BLaER1 treated with 17β-estradiol and CSF1 and Interleukin-3, amounts not matched to agents 10 nM and 100 nM (cell line): ENCODE measurements around the gene FAM193B.

Experiments
- H3K27ac ChIP-seq, 11 experiments: shearing (Covaris generic); formaldehyde crosslinking; 2 replicates each; pipeline ENCODE4 v1.8.1; 2022
- H3K27me3 ChIP-seq, 11 experiments: shearing (Covaris generic); formaldehyde crosslinking; 2 replicates each; pipeline ENCODE4 v1.8.1; 2022
- H3K36me3 ChIP-seq, 11 experiments: shearing (Covaris generic); formaldehyde crosslinking; 2 replicates each; pipeline ENCODE4 v1.8.1; 2022
- H3K4me1 ChIP-seq, 10 experiments: shearing (Covaris generic); formaldehyde crosslinking; 2 replicates each; pipeline ENCODE4 v1.8.1; 2022
- H3K4me2 ChIP-seq, 11 experiments: shearing (Covaris generic); formaldehyde crosslinking; 2 replicates each; pipeline ENCODE4 v1.8.1; 2022
- H3K4me3 ChIP-seq, 10 experiments: shearing (Covaris generic); formaldehyde crosslinking; 2 replicates each; pipeline ENCODE4 v1.8.1; 2022
- H3K9ac ChIP-seq, 11 experiments: shearing (Covaris generic); formaldehyde crosslinking; 2 replicates each; pipeline ENCODE4 v1.8.1; 2022
- H3K9me3 ChIP-seq, 11 experiments: shearing (Covaris generic); formaldehyde crosslinking; replicated peaks in 1 of 11; 2 replicates each; pipeline ENCODE4 v1.8.1; 2022
- H4K20me1 ChIP-seq, 11 experiments: shearing (Covaris generic); formaldehyde crosslinking; 2 replicates each; pipeline ENCODE4 v1.8.1; 2022
- Cebpa-rat ChIP-seq, 11 experiments: shearing (Covaris generic); IDR thresholded peaks; 2 replicates each; pipeline ENCODE4 v1.8.1; 2022

Gene FAM193B

GRCh38 chr5:177520271-177520670 lies 34.1 kb downstream of the FAM193B start:
- peak overlapping the region in 2 of 10 experiments; percentile 37 to 41; a peak in 3 of 20 replicates for H3K4me3 ChIP-seq
- TF ChIP-seq Cebpa-rat (IDR thresholded peaks at IDR 0.05), result no peak
- H3K27me3 ChIP-seq, result no peaks in the 10 kb centered on the region
- H3K27ac ChIP-seq, result peak overlapping the region in 10 of 11 experiments; percentile 16 to 86 (median 74); a peak in 19 of 22 replicates
- peak overlapping the region in 10 of 11 experiments; percentile 74 to 92 (median 83); a peak in 19 of 22 replicates for H3K4me2 ChIP-seq
- peaks cover 63 to 73% (median 71%) of the 10 kb centered on the region in 11 experiments for H3K36me3 ChIP-seq
- no peaks in the 10 kb centered on the region for H3K9me3 ChIP-seq
- H3K4me1 ChIP-seq, result peaks cover 36 to 54% (median 47%) of the 10 kb centered on the region in 10 experiments
- H4K20me1 ChIP-seq, result peaks cover 2 to 57% (median 21%) of the 10 kb centered on the region in 11 experiments; a peak in 13 of 22 replicates
- peak overlapping the region in 10 of 11 experiments; percentile 38 to 78 (median 64); a peak in 16 of 22 replicates for H3K9ac ChIP-seq

- H3K4me3 ChIP-seq, result peak overlapping the region in 5 of 10 experiments; percentile 13 to 39 (median 24); a peak in 6 of 20 replicates
- peak overlapping the region; percentile 56 to 92 (median 83) for H3K4me2 ChIP-seq
- peak overlapping the region in 9 of 11 experiments; percentile 50 to 86 (median 76); a peak in 17 of 22 replicates for H3K27ac ChIP-seq
- H4K20me1 ChIP-seq, result peaks cover 0 to 57% (median 19%) of the 10 kb centered on the region in 11 experiments; a peak in 14 of 22 replicates
- H3K9ac ChIP-seq, result peak overlapping the region; percentile 4 to 78 (median 64); a peak in 18 of 22 replicates
- peaks cover 43 to 61% (median 53%) of the 10 kb centered on the region in 10 experiments for H3K4me1 ChIP-seq
- peaks cover 63 to 73% (median 71%) of the 10 kb centered on the region in 11 experiments for H3K36me3 ChIP-seq
- TF ChIP-seq Cebpa-rat (IDR thresholded peaks at IDR 0.05), result no peak
- no peaks in the 10 kb centered on the region for H3K27me3 ChIP-seq
- H3K9me3 ChIP-seq, result no peaks in the 10 kb centered on the region
These were observed 34.7 kb downstream of the FAM193B start for GRCh38 chr5:177519463-177520235.

GRCh38 chr5:177516601-177517568 lies 37.5 kb downstream of the FAM193B start, which contains the start of gene DDX41:
Gene DDX41, minus strand, starts transcription at chr5:177516961. Its CDS starts 16 bp downstream, at chr5:177516945.
- H3K27ac ChIP-seq, result peak within 1 kb of the TSS; percentile 72 to 100 (median 95)

GRCh38 chr5:177515580-177515979 lies 38.8 kb downstream of the FAM193B start:
- peak overlapping the region in 10 of 11 experiments; percentile 72 to 100 (median 97); a peak in 20 of 22 replicates for H3K27ac ChIP-seq

More at GRCh38 chr5:177516601-177517568, 37.5 kb downstream of the FAM193B start, which contains the start of gene DDX41:
- peaks cover 0 to 53% (median 18%) of the 10 kb centered on the region in 11 experiments; a peak in 14 of 22 replicates for H4K20me1 ChIP-seq
- H3K9ac ChIP-seq, result peak within 1 kb of the TSS; percentile 89 to 100 (median 95)
- no peaks in the 10 kb centered on the region for H3K9me3 ChIP-seq
- H3K4me1 ChIP-seq, result peaks cover 56 to 76% (median 74%) of the 10 kb centered on the region in 10 experiments
- peak within 1 kb of the TSS; percentile 81 to 97 (median 86) for H3K4me3 ChIP-seq
- peaks cover 66 to 75% (median 71%) of the 10 kb centered on the region in 11 experiments for H3K36me3 ChIP-seq
- peak within 1 kb of the TSS; percentile 86 to 100 (median 99) for H3K4me2 ChIP-seq
- H3K27me3 ChIP-seq, result no peaks in the 10 kb centered on the region
- TF ChIP-seq Cebpa-rat (IDR thresholded peaks at IDR 0.05), result no peak

GRCh38 chr5:177514541-177514940 lies 39.8 kb downstream of the FAM193B start:
- Histone ChIP-seq H3K27me3 (no peaks in the 10 kb centered on the region), H3K9ac (peak overlapping the region; percentile 25 to 100 (median 95); a peak in 20 of 22 replicates), H3K36me3 (peaks cover 53 to 66% (median 58%) of the 10 kb centered on the region in 11 experiments), H3K4me1 (peaks cover 63 to 75% (median 72%) of the 10 kb centered on the region in 10 experiments), H3K27ac (peak overlapping the region in 9 of 11 experiments; percentile 82 to 100 (median 99); a peak in 16 of 22 replicates), H3K9me3 (no peaks in the 10 kb centered on the region), H3K4me2 (peak overlapping the region; percentile 86 to 100 (median 99)), H4K20me1 (peaks cover 0 to 31% (median 5%) of the 10 kb centered on the region in 11 experiments; a peak in 9 of 22 replicates), H3K4me3 (peak overlapping the region in 5 of 10 experiments; percentile 81 to 97 (median 86); a peak in 7 of 20 replicates)
- no peak for TF ChIP-seq Cebpa-rat (IDR thresholded peaks at IDR 0.05)

More at GRCh38 chr5:177515580-177515979, 38.8 kb downstream of the FAM193B start:
- peaks cover 64 to 73% (median 68%) of the 10 kb centered on the region in 11 experiments for H3K36me3 ChIP-seq
- H3K4me3 ChIP-seq, result peak overlapping the region; percentile 81 to 97 (median 86)
- no peaks in the 10 kb centered on the region for H3K27me3 ChIP-seq
- peak overlapping the region; percentile 86 to 100 (median 99) for H3K4me2 ChIP-seq
- TF ChIP-seq Cebpa-rat (IDR thresholded peaks at IDR 0.05), result no peak
- H3K9ac ChIP-seq, result peak overlapping the region; percentile 89 to 100 (median 95)
- peaks cover 0 to 40% (median 6%) of the 10 kb centered on the region in 11 experiments; a peak in 12 of 22 replicates for H4K20me1 ChIP-seq
- H3K4me1 ChIP-seq, result peaks cover 56 to 76% (median 74%) of the 10 kb centered on the region in 10 experiments
- no peaks in the 10 kb centered on the region for H3K9me3 ChIP-seq

GRCh38 chr5:177513500-177513899 lies 40.9 kb downstream of the FAM193B start:
- H3K4me3 ChIP-seq, result no peak overlapping the region
- TF ChIP-seq Cebpa-rat (IDR thresholded peaks at IDR 0.05), result no peak
- H3K27ac ChIP-seq, result peak overlapping the region in 10 of 11 experiments; percentile 22 to 100 (median 98); a peak in 16 of 22 replicates
- H3K9me3 ChIP-seq, result no peaks in the 10 kb centered on the region
- H3K27me3 ChIP-seq, result no peaks in the 10 kb centered on the region
- peaks cover 48 to 61% (median 51%) of the 10 kb centered on the region in 11 experiments for H3K36me3 ChIP-seq
- peak overlapping the region in 7 of 11 experiments; percentile 86 to 100 (median 98); a peak in 11 of 22 replicates for H3K4me2 ChIP-seq
- peak overlapping the region; percentile 15 to 100 (median 95); a peak in 17 of 22 replicates for H3K9ac ChIP-seq
- H4K20me1 ChIP-seq, result peaks cover 0 to 31% (median 5%) of the 10 kb centered on the region in 11 experiments; a peak in 13 of 22 replicates
- peaks cover 54 to 70% (median 64%) of the 10 kb centered on the region in 10 experiments for H3K4me1 ChIP-seq

- H3K9me3 ChIP-seq, result no peaks in the 10 kb centered on the region
- peaks cover 51 to 68% (median 55%) of the 10 kb centered on the region in 11 experiments for H3K36me3 ChIP-seq
These were observed 41.5 kb downstream of the FAM193B start for GRCh38 chr5:177512736-177513380.

More at GRCh38 chr5:177512736-177513380, 41.5 kb downstream of the FAM193B start:
- Histone ChIP-seq H3K4me3 (no peak overlapping the region; a peak in 1 of 20 replicates), H3K27me3 (no peaks in the 10 kb centered on the region), H3K4me1 (peaks cover 54 to 71% (median 64%) of the 10 kb centered on the region in 10 experiments), H3K9ac (peak overlapping the region; percentile 16 to 100 (median 95); a peak in 19 of 22 replicates), H3K27ac (peak overlapping the region in 10 of 11 experiments; percentile 93 to 100 (median 98); a peak in 19 of 22 replicates), H4K20me1 (peaks cover 0 to 31% (median 9%) of the 10 kb centered on the region in 11 experiments; a peak in 13 of 22 replicates), H3K4me2 (peak overlapping the region; percentile 94 to 100 (median 99); a peak in 21 of 22 replicates)
- TF ChIP-seq Cebpa-rat (IDR thresholded peaks at IDR 0.05), result no peak
